ENCODE measurements around the gene ROCK1. TPM values are rescaled to one million over a fixed set of nuclear protein-coding genes. Genes with fewer than 3 reads are reported as not detected.

ROCK1 gene
- total and polyA plus RNA-seq, 9 of the 15 experiments (the other 6 are each of a cell fraction or from before 2014, with no cell fraction given), result 7.4 to 28.6 (median 17.7) TPM

DNA sequence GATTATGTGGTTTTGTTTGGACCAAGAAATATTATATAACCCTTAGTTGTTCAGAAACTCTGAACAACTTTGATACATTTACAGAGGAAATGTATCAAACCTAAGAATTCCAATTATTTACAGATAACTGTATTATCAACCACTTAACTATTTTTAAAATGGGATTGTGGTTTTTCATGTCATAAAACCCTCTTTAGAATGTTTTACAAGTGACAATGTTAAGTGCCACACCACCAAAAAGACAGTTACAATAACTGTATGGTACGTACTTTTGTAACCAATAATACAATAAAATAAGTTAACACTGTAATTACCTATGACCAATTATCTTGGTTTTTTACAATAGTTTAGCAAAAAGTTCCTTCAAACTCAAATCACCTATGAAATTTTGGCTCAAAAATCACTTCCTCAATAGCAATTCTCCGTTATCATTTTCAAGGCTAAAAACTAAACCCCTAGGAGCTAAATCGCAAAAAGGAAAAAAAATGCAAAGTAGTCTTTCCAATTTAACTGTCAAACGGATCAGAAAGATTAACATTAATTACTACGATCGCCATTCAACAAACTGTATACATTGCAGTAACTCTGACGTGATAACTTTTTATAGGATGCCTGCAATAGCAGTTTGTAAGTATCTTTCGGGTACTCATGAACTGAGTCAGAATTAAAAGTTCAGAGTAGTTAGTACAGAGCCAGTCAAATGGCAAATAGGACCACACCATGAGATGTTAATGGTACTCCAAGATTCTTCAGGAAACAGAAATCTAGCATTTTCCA, 1.5 kb downstream of the ROCK1 start (continued):
- TF ChIP-seq CTBP1 (IDR thresholded peaks at IDR 0.05; ENCODE audit: borderline replicate concordance) (0 out of 2 replicates have a peak, but pooled peaks have one; percentile 2), FOXO4 (CRISPR knock-in tag; IDR thresholded peaks at IDR 0.05) (no peak), RAD51 (IDR thresholded peaks at IDR 0.05; ENCODE audit: borderline replicate concordance, low read depth) (no peak), NFE2 (IDR thresholded peaks at IDR 0.05; ENCODE audit: low read depth) (no peak), TAF1 (IDR thresholded peaks at IDR 0.05; ENCODE audit: control insufficient read depth, extremely low read depth, insufficient read depth, low read length, severe bottlenecking) (peak; percentile 0), PCBP2 (IDR thresholded peaks at IDR 0.05; ENCODE audit: low read depth, low read length, poor library complexity, severe bottlenecking) (no peak), GTF3C2 (IDR thresholded peaks at IDR 0.05; ENCODE audit: borderline replicate concordance, extremely low read depth, insufficient read length) (no peak), SFPQ (IDR thresholded peaks at IDR 0.05; ENCODE audit: low read depth, low read length) (no peak), NFYB (IDR thresholded peaks at IDR 0.05; ENCODE audit: extremely low read depth, insufficient read length) (no peak)
- TF ChIP-seq, protein P1, sequence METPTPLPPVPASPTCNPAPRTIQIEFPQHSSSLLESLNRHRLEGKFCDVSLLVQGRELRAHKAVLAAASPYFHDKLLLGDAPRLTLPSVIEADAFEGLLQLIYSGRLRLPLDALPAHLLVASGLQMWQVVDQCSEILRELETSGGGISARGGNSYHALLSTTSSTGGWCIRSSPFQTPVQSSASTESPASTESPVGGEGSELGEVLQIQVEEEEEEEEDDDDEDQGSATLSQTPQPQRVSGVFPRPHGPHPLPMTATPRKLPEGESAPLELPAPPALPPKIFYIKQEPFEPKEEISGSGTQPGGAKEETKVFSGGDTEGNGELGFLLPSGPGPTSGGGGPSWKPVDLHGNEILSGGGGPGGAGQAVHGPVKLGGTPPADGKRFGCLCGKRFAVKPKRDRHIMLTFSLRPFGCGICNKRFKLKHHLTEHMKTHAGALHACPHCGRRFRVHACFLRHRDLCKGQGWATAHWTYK (CRISPR knock-in tag; IDR thresholded peaks at IDR 0.05), result no peak
- TF ChIP-seq, protein P2, sequence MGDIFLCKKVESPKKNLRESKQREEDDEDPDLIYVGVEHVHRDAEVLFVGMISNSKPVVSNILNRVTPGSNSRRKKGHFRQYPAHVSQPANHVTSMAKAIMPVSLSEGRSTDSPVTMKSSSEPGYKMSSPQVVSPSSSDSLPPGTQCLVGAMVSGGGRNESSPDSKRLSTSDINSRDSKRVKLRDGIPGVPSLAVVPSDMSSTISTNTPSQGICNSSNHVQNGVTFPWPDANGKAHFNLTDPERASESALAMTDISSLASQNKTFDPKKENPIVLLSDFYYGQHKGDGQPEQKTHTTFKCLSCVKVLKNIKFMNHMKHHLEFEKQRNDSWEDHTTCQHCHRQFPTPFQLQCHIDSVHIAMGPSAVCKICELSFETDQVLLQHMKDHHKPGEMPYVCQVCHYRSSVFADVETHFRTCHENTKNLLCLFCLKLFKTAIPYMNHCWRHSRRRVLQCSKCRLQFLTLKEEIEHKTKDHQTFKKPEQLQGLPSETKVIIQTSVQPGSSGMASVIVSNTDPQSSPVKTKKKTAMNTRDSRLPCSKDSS (IDR thresholded peaks at IDR 0.05; ENCODE audit: low read depth, partially characterized antibody), result no peak
